CD4-positive, alpha-beta T cell treated with Interleukin-4 for 4 hours (primary cell): ENCODE measurements around the gene HPSE2.
"Not testable (repeated sequence)": the region's sequence is repeated elsewhere in the genome, so short reads cannot be mapped to it uniquely, and the experiment has no call there.

ENCODE experiments used
- DNase-seq: peaks from one replicate; pipeline ENCODE4 v3.0.0-alpha.2; 2020

HPSE2 gene

DNA sequence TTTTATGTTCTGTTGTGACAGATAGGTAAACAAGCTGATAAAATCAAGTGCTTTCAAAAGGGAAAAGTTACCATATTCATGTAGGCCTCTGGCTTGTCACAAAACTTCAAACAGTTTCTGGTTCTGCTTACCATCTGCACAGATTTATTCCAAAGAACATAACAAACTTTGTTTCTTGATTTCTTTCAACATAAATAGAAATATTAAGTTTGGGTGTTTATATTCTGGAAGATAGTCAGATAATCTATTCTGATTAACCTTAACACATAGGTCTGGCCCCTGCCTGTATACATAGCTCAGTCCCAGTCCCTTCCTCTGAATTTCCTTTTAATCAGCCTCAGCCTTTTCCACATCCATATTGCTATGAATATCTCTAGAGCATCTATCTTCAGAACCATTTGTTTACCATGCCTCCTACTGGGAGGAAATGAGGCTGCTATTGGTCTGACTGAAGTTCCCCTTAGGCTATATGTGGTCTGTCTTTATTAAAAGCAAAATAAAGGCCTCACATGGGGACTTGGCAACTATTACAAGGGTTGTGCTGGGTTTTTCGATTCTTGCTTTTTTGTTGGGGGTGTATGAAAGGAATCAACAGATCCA, 319.0 kb downstream of the HPSE2 start:
- no peak for DNase-seq

DNA sequence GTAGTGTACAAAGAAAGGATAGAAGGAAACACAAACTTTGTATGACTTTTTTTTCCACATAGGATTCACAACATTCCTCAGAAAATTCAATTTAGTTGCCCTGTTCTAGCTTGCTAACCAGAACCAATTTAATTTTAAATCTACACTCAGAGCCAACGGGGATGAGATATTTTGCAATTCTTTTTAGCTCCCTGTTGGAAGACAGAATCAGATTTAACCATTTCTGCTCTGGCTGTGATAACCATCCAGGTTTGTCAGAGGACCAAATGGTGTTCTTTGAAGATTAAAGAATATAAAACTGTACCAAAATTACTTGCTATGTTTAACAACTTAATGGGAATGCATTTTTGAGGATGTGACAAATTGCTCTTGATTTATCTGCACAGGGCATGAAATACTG, 319.7 kb downstream of the HPSE2 start:
- DNase-seq: no peak

DNA sequence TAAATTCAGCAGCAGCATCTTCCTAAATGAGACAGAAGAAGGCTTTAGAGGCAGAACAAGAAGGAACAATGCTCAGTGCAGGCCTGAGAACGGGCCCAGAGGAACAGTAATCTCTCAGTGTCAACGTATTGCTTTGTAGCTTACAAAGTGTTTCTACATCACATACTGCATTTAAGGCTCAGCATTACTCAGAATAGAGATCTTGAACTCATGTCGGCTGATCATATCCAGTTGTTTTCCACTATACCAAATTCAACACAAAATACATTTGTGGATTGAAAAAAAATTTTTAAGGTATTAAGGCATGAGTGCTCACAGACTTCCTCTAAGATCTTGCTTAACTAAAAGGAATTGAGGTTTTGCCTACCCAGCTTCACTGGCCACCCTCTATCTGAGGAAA, 325.1 kb downstream of the HPSE2 start:
- DNase-seq: no peak

DNA sequence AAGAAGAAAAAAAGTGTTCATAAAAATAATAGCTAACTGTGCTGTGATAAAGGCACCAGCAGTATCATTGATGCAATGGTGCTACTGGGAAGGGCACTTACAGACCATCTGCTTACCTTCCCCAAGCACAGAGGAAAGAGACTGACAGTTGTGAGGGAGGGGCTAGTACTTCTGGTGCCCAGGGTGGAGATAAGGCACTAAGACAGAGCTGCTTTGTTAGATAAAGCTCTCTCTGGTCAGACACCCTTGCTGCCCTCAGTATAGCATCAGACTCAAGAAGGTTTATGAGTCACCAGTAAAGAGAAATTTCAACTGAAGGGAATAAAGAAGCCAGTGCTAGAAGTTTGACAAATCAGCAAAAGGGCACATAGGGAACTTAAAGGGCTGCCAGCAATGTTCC, 325.6 kb downstream of the HPSE2 start:
- DNase-seq: no peak

DNA sequence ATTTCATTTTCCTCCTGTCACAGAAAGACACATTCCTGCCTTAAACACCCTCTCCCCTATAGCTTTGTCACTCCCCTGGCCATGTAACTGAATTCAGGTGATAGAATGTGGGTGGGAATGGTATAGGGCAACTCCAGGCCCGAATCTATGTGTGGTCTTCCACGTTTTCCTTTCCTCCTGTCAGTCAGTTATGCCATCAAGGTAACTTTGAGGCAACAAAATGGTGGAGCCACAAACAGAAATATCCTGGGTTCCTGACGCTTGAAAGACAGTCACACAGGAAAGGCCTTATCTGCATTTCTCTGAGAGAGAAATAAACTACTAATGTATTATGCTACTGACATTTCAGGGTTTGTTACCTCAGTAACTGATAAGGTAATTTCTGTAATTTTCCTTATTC, 326.8 kb downstream of the HPSE2 start:
- DNase-seq: no peak

DNA sequence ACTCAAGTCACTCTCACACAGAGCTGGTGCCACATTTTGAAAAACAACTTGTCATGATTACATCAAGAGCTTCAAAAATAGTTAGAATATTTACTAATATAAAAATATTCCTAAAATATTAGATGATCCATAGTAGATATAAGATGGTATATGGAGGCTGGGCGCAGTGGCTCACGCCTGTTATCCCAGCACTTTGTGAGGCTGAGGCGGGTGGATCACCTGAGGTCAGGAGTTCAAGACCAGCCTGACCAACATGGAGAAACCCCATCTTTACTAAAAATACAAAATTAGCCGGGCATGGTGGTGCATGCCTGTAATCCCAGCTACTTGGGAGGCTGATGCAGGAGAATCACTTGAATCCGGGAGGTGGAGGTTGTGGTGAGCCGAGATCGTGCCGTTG, 327.4 kb downstream of the HPSE2 start:
- DNase-seq: not testable (repeated sequence)

DNA sequence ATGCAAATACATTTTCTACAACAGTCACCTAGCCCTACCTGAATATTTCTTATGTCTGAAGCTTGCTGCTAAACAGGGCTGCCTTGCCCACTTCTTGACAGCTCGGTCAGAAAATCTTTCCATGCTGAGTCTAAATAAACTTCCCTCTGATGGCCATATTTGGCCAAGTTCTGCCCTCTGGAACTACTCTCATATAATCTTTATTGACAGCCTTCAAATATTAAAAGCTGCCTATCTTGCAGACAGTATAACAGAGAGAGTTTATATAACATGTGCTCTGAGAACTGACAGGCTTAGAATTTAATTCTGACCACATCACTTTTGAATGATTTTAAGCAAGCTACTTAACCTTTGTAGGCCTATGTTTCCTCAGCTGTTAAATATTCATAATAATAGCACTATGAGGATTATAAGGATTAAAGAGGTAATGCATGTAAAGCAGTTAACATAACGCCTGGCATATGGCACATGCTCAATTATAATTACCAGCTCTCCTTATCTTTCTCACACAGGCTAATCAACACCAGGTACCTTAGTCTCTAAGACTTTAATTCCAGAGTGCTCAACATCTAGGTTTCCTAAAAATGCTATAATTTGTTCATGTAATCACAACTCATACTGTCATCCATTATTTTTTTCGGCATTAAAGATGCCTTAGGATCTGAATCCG, 334.1 kb downstream of the HPSE2 start:
- no peak for DNase-seq

DNA sequence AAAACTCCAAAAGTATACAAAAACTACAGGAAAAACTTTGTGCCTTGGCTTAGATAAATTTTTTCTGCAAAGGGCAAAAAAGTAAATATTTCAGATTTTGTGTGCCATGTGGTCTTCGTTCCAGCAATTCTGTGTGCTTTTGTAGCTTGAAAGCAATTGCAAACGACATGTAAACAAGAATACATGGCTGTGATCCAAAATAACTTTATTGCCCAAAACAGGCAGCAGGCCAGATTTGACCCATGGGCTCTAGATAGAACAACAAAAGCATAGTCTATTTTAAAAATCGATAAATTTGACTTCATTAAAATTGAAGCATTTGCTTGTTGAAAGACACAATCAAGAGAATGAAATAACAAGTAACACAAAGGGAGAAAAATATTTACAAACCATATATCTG, 336.6 kb downstream of the HPSE2 start:
- DNase-seq: no peak

DNA sequence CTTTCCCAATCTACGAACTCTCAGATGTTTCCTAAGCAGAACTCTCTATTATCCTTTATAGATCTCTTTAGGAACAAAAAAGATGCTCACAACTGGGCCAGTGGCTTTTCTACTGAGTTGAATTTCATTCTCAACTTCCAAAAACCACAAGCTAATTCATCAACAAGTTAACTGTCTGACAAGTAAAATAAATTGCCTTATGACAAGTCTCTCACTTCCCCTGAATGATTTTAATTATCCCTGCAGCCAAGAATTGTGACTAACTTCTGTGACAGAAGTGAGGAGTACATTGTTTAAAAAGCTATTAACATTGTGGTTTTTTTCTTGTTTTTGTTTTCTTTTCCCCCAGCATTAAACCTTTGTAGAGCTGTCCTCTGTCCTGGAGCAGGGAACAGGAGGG, 343.1 kb downstream of the HPSE2 start:
- DNase-seq: no peak

DNA sequence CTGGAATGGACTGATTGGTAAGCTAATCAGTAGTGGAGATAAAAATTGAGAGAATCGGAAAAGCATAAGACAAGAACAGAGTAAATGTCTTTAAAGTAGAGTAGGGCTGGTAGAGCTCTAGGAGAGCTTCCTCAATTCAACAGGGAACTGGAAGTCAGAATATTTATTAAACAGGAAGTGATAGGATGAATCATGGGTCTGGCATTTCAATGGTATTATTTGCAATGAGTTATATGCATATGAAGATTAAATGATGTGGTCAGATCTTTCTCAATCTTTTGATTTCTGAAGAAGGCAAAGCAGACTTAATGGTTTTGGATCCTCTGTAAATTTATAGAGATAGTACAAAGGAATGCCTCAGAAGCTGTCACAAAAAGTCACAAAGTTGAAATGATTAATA, 349.0 kb downstream of the HPSE2 start:
- peak; percentile 1 for DNase-seq

DNA sequence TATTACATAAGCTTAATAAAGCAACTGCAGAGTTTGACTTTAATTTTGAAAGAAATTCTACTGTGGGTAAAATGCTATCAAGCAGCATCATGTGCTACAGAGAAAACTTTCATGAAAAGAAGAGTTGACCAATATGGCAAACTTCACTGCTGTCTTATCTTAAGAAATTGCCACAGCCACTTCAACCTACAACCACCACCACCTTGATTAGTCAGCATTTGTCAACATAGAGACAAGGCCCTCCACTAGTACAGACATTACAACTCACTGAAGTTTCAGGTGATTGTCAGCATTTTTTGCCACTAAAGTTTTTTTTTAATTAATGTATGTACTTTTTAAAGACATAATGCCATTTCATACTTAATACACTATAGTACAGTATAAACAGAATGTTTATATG, 350.3 kb downstream of the HPSE2 start:
- DNase-seq: no peak

DNA sequence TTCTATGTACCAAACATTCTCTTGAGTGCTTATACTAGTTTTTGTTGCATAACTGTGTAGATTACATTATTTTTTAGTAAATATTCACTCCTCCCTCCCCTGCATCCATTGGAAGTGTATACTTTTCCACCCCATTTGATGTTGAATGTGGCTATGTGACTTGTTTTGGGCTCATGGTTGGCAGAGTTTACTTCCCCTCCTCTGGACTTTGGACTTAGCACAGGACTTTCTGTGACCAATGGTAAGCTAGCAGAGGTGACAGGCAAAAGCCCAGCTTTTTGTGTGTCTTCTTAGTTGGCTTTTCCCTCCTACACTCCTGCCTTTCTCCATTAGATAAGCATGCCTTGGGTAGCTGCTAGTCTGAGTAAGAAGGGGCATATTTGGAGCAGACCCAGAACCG, 353.9 kb downstream of the HPSE2 start:
- no peak for DNase-seq

DNA sequence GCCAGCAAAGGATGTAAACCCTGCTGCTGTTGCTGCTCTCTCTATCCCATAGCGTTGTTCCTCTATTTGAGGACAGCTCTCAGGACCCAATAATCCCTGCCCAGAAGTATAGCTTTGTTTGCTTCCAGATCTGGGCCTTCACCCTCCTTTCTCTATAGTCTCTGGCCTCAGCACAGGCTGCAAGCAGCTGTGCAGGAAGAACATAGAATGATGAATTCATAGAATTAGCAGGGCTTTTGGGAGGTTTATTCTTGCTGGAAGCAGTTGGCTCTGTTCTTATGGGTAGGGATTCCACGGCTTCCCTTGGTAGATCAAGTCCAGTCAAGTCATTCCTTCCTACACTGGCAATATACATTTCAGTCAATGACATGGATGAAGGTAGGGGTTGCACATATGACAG, 354.7 kb downstream of the HPSE2 start:
- no peak for DNase-seq

DNA sequence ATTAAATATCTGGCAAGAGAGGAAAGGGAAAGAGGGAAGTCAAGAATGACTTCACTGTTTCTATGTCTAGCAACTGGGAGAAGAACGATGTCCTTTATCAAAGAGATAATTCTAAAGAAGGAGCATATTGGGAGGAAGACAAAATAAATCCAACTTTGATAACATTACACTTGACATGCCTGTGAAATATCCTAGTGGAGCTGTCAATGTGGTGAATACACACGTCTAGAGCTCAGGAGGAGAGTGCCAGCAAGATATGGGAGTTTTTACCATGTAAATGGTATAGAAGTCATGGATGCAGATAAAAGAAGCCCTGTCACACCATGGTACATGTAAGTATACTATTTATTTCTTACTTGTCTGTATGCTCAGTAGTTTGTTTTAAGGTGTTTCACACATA, 356.7 kb downstream of the HPSE2 start:
- no peak for DNase-seq

DNA sequence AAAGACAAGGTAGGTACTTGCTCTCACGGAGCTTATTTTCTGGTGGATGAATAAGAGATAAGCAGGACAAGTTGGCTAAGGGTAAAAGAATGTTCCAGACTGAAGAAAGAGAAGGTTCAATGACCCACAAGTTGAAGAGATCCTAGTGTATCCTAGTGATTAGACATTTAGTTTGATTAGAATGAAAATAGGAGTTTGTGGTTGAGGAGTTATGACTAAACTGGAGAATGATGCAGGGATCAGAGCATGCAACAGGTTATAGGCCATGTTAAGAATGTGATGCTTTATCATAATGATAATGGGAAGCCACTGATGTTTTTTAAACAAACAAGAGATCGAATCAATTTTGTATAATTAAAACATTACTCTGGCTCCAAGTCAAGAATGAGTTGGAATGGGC, 357.2 kb downstream of the HPSE2 start:
- no peak for DNase-seq

DNA sequence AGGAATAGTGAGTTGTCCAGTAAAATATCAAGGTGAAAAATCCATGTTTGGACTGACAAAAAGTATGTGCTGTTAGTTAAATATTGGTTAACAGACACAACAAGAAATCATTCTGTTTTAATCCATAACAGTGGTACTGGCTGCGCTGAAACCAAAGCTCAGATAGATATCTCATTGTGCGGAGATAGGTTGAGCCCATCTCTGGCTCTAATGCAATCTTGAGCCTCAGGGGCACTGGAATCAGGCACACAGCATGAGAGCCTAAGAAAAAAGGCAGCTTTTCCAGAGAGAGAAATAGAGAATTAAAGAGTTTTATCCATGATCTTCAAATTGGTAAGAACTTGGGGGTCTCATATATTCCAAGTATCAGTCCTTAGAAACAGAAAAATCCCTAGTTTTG, 373.7 kb downstream of the HPSE2 start:
- DNase-seq: no peak

DNA sequence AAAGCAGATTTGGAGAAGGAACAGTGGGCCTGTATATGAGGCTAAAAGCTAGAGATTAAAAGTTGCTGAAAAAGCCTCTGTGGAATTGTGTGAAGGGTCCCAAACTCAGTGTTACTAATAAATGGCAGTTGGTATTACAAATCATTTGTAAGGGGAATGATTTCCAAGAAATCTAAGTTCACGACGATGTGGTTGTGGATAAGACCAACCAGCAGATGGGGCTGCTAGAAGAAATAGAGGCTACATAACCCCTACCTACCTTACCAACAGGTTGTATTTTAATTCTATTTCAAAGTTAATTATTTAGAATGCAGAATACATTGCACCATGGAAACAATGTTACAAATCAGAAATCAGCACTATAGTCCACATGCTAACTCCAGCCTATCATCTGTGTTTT, 377.1 kb downstream of the HPSE2 start:
- no peak for DNase-seq

DNA sequence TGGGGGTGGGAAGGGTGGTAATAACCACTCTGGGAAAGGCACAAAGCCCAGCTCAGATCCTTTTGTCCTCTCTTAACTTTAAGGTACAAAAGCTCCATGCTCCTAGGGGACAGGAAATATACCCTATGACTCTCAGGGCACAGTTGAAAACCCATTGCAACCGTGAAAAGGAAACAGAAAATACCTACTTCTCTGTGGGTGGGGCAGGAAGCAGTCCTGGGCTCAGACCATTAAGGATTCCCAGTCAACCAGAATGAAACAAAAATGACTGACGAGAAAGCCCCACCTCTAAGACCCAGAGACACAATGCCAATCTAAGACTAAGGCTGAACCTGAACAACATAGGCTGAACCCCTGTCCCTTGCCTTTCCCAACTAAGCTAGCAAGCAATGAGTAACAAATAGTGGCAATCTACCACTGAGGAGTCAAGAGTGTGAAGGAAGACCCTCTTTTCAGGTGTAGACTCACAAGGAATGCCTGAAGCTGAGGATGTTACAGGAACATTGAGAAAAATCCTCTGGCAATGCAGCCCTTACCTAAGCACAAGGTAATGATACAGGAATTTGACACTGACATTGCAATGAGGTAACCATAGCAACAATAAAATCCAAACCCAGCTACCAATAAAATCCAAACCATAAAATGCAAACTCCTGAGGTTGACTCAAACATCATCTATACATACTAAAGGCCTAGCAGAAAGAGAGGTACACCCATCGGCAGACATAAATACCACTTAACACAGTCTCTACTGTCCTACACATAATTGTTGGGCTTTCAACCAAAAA, 380.1 kb downstream of the HPSE2 start:
- no peak for DNase-seq

DNA sequence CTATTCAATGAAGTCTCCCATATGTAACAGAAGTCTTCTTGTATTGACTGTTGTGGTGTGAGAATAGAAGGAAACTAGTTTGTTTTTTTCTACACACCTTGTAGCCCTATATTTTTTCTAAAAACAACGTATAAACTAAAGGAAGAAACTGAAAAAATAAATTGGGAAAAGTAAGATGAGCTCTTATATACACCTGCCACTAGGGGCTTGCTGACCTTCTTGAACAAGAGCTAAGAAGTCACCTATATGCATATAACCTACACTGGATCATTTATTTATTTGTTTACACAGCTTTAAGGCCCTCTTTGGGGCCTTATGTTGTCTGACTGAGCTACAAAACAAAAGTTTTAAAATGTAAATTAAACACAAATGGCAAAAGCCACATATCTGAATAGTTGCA, 383.0 kb downstream of the HPSE2 start:
- no peak for DNase-seq

DNA sequence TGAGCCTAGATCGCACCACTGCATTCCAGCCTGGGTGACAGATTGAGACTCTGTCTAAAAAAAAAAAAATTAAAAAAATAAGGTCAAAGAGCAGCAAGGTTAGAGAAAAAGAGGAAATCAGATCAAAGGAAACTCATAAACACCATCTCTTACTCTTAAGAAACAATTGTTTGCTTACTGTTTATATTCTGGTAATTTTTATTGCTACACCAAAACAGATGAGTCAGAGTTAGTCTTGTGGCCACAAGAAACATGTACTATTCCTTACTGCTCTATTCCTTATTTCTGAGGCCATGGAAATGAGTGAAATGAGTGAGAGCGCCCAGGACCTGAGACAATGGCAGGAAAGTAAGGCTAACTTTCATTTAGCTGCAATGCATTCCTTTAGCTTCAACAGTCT, 387.3 kb downstream of the HPSE2 start:
- no peak for DNase-seq

DNA sequence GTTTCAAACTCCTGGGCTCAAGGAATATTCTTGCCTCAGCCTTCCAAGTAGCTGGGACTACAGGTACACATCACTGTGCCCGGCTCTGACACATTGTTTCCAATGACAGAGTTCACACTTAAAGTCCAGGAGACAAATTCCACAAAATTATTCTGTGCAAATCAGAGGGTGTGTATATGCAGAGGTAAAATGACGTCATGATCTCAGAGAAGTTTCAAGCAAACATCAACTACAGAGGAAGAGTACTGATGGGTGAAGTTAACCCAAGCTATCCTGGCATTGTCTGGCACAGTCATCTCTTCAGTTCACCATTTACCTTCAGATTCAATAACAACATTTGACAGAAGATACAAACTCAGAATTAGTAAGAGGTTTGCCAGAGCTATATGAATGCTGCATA, 388.9 kb downstream of the HPSE2 start:
- no peak for DNase-seq

DNA sequence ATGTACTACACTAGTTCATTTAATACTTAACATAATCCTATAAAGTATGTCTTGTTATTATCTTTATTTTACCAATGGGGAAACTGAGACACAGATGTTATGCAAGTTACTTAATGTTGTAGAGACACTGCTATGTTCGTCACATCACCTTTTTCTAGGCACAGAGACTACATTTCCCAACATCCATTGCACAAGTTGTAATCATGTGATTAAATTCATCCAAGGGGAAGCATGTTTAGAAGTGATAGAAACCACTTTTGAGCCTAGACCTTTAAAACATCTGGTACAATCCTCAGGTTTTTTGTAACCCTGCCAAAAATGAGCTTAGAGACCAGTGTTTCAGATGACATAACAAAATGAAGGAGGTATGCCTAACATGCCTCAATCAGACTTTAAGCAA, 402.1 kb downstream of the HPSE2 start:
- DNase-seq: no peak

DNA sequence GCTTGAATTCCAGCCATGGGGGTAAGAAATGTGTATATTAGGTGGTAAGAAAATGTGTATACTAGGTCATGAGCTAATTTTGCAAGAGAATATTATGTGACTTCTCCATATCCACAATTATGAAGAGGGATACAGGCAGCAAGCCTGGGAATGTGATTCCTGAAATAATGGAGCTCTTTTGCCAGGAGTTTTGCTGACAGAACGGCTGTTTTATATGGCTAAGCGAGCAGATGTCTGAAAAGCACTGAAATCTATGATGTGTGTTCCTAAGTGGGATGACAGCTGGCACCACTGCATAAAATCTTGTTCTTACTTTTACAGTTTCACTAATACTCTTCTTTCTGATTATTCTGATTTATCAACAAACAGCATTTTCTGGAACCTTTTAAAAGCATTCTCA, 402.9 kb downstream of the HPSE2 start:
- no peak for DNase-seq

DNA sequence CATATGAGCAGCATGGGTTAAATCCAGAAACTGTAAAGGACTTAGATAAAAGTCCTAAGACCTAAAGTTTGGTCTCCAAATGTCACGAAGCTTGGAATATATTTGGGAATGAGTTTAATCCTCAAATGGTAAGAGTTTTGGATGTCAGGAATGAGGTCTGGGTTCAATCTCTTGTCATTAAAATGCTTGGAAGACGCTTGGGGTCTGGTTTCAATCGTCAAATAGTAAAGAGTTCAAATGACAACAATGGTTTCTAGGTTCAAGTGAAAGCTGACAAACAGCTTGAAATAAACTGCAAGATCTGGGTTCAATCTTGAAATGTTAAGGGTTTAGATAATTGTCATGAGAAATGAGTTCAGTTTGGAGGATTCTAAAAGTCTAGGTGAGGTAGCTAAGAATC, 403.5 kb downstream of the HPSE2 start:
- DNase-seq: no peak

DNA sequence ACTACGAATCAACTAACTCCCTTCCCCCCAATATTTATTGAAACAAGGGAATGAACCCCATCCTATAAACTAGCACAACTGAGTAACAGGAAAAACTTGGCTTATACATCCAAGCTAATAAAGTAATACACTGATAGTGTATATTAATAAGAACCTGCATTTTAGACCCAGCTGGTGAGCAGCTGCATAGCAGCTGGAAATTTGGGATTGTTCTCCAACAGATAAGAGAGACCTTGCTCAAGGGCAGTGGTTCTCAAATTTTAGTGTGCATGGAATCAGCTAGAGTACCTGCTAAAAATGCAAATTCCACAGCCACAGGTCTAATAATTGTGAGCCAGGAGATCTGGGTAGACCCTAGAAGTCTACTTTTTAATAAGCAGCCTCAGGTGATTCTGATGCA, 404.3 kb downstream of the HPSE2 start:
- no peak for DNase-seq
